H9 (cell line): ENCODE measurements around the gene ITIH4. TPM values are rescaled to one million over a fixed set of nuclear protein-coding genes. Genes with fewer than 3 reads are reported as not detected.

Source experiments
- DNase-seq: peaks from one replicate; pipeline ENCODE4 v3.0.0-alpha.2; 2017
- H2AFZ ChIP-seq: one replicate; pipeline ENCODE4 v1.6.1; 2013; ENCODE audit warnings: mild to moderate bottlenecking, low read length, control low read depth, moderate library complexity
- H2AK5ac ChIP-seq: 2 replicates; pipeline ENCODE4 v1.6.1; 2013; ENCODE audit warnings: low read length, control low read depth, mixed read lengths; ENCODE audit not compliant: insufficient read length
- H2BK120ac ChIP-seq: one replicate; pipeline ENCODE4 v1.6.1; 2013; ENCODE audit warnings: low read depth, mild to moderate bottlenecking, low read length, control low read depth, inconsistent platforms; ENCODE audit not compliant: poor library complexity, severe bottlenecking
- H2BK12ac ChIP-seq: 2 replicates; pipeline ENCODE4 v1.6.1; 2013; ENCODE audit warnings: low read length, control low read depth, mixed read lengths, low read depth; ENCODE audit not compliant: insufficient read length
- H2BK15ac ChIP-seq: 2 replicates; pipeline ENCODE4 v1.6.1; 2013; ENCODE audit warnings: low read depth, low read length, control low read depth
- H2BK20ac ChIP-seq: one replicate; pipeline ENCODE4 v1.6.1; 2013; ENCODE audit warnings: low read depth, mild to moderate bottlenecking, low read length, control low read depth, inconsistent platforms; ENCODE audit not compliant: poor library complexity, severe bottlenecking
- H2BK5ac ChIP-seq: 2 replicates; pipeline ENCODE4 v1.6.1; 2013; ENCODE audit warnings: low read length, control low read depth, mixed read lengths; ENCODE audit not compliant: insufficient read length
- H3K14ac ChIP-seq: 2 replicates; pipeline ENCODE4 v1.6.1; 2013; ENCODE audit warnings: low read length, control low read depth; ENCODE audit not compliant: insufficient read depth
- H3K18ac ChIP-seq: 2 replicates; pipeline ENCODE4 v1.6.1; 2013; ENCODE audit warnings: low read depth, mild to moderate bottlenecking, mixed read lengths, low read length, control low read depth; ENCODE audit not compliant: insufficient read length
- H3K23ac ChIP-seq: 2 replicates; pipeline ENCODE4 v1.6.1; 2013; ENCODE audit warnings: low read length, control low read depth, mixed read lengths, low read depth; ENCODE audit not compliant: insufficient read length
- H3K23me2 ChIP-seq: 2 replicates; pipeline ENCODE4 v1.6.1; 2013; ENCODE audit warnings: low read depth, mild to moderate bottlenecking, mixed read lengths, low read length, control low read depth; ENCODE audit not compliant: insufficient read length, poor library complexity, severe bottlenecking
- H3K27ac ChIP-seq: 2 replicates; pipeline ENCODE4 v1.5.1; 2013; ENCODE audit warnings: low read length, control low read depth, mixed read lengths, low read depth; ENCODE audit not compliant: insufficient read length
- H3K27me3 ChIP-seq: 2 replicates; pipeline ENCODE4 v1.6.1; 2013; ENCODE audit warnings: low read length, control low read depth, inconsistent platforms; ENCODE audit not compliant: insufficient read depth
- H3K4ac ChIP-seq: 2 replicates; pipeline ENCODE4 v1.6.1; 2013; ENCODE audit warnings: low read depth, mild to moderate bottlenecking, control low read depth, inconsistent platforms, low read length, moderate library complexity
- H3K4me1 ChIP-seq: 2 replicates; pipeline ENCODE4 v1.6.1; 2013; ENCODE audit warnings: low read length, control low read depth, inconsistent platforms; ENCODE audit not compliant: insufficient read depth
- H3K4me2 ChIP-seq: 2 replicates; pipeline ENCODE4 v1.6.1; 2013; ENCODE audit warnings: low read length, control low read depth, mixed read lengths; ENCODE audit not compliant: insufficient read length, insufficient read depth
- H3K56ac ChIP-seq: 2 replicates; pipeline ENCODE4 v1.6.1; 2013; ENCODE audit warnings: low read depth, mild to moderate bottlenecking, mixed read lengths, low read length, control low read depth; ENCODE audit not compliant: insufficient read length
- H3K79me1 ChIP-seq: 2 replicates; pipeline ENCODE4 v1.6.1; 2013; ENCODE audit warnings: low read depth, mild to moderate bottlenecking, moderate library complexity, low read length, control low read depth, inconsistent platforms; ENCODE audit not compliant: insufficient read depth, poor library complexity, severe bottlenecking
- H3K79me2 ChIP-seq: 2 replicates; pipeline ENCODE4 v1.6.1; 2013; ENCODE audit warnings: low read length, control low read depth, inconsistent platforms; ENCODE audit not compliant: insufficient read depth
- H3K9ac ChIP-seq: 2 replicates; pipeline ENCODE4 v1.6.1; 2013; ENCODE audit warnings: low read length, control low read depth, mixed read lengths; ENCODE audit not compliant: insufficient read length; ENCODE audit errors: extremely low read depth
- H3K9me3 ChIP-seq: one replicate; pipeline ENCODE4 v1.6.1; 2013; ENCODE audit warnings: low read depth, low read length, inconsistent platforms; ENCODE audit not compliant: control insufficient read depth
- H3T11ph ChIP-seq: one replicate; pipeline ENCODE4 v1.6.1; 2013; ENCODE audit warnings: mild to moderate bottlenecking, low read length, control low read depth, inconsistent platforms
- H4K20me1 ChIP-seq: one replicate; pipeline ENCODE4 v1.6.1; 2013; ENCODE audit not compliant: control insufficient read depth, insufficient read length, insufficient read depth
- H4K5ac ChIP-seq: 2 replicates; pipeline ENCODE4 v1.6.1; 2013; ENCODE audit warnings: low read depth, mild to moderate bottlenecking, mixed read lengths, low read length, control low read depth; ENCODE audit not compliant: insufficient read length
- H4K8ac ChIP-seq: replicated peaks from 2 replicates; pipeline ENCODE4 v1.6.1; 2013; ENCODE audit warnings: low read length, control low read depth, mixed read lengths, low read depth; ENCODE audit not compliant: insufficient read length
- H4K91ac ChIP-seq: 2 replicates; pipeline ENCODE4 v1.6.1; 2013; ENCODE audit warnings: low read depth, mild to moderate bottlenecking, moderate library complexity, mixed read lengths, low read length, control low read depth; ENCODE audit not compliant: insufficient read length
- H3K27ac Mint-ChIP-seq, 3 experiments: 2 replicates in 2 of 3; 3 replicates in 1 of 3; pipeline ENCODE4 v1.8.0; 2020 to 2021; ENCODE audit warnings: mixed read lengths in 3 of 3, mild to moderate bottlenecking in 1 of 3, moderate library complexity in 1 of 3
- H3K27me3 Mint-ChIP-seq: 2 replicates; pipeline ENCODE4 v1.8.0; 2021; ENCODE audit warnings: low read depth, mild to moderate bottlenecking, moderate library complexity, mixed read lengths
- H3K36me3 Mint-ChIP-seq, 3 experiments: 2 replicates in 2 of 3; 3 replicates in 1 of 3; pipeline ENCODE4 v1.8.0; 2020 to 2021; ENCODE audit warnings: low read depth in 3 of 3, mixed read lengths in 3 of 3; ENCODE audit not compliant: insufficient read depth in 1 of 3
- H3K4me1 Mint-ChIP-seq, 2 experiments: 2 replicates each; pipeline ENCODE4 v1.8.0; 2020; ENCODE audit warnings: mixed read lengths in 2 of 2
- H3K4me3 Mint-ChIP-seq, 2 experiments: 2 replicates in 1 of 2; 3 replicates in 1 of 2; pipeline ENCODE4 v1.8.0; 2020 to 2021; ENCODE audit warnings: mild to moderate bottlenecking in 2 of 2, mixed read lengths in 2 of 2, moderate library complexity in 1 of 2
- H3K9me3 Mint-ChIP-seq, 2 experiments: 2 replicates in 1 of 2; 3 replicates in 1 of 2; pipeline ENCODE4 v1.8.0; 2020; ENCODE audit warnings: mild to moderate bottlenecking in 2 of 2, mixed read lengths in 2 of 2, moderate library complexity in 1 of 2
- WGBS: extraction: QIAGEN DNeasy Blood & Tissue Kit; methylation state at CpG from one replicate; pipeline ENCODE4 v1.1.7; 2013; ENCODE audit warnings: missing lambda C conversion rate, low lambda C conversion rate, mixed read lengths; ENCODE audit not compliant: insufficient read length; ENCODE audit errors: extremely low coverage; 5-methylcytosine and 5-hydroxymethylcytosine counted together
- total RNA-seq: library from RNA; stranded (reverse); gene quantifications from 2 replicates; pipeline ENCODE4 v1.2.1, GENCODE V29; 2021
- TF ChIP-seq, protein P1 (sequence below): fragments of 200-600 bp; sonication (generic); conservative IDR thresholded peaks from 3 replicates; pipeline ENCODE4 v1.8.0; 2021; ENCODE audit warnings: antibody characterized with exemption, mild to moderate bottlenecking

ITIH4 gene
- total RNA-seq, 1 experiment from 2014 or later, result 3.0 TPM

DNA sequence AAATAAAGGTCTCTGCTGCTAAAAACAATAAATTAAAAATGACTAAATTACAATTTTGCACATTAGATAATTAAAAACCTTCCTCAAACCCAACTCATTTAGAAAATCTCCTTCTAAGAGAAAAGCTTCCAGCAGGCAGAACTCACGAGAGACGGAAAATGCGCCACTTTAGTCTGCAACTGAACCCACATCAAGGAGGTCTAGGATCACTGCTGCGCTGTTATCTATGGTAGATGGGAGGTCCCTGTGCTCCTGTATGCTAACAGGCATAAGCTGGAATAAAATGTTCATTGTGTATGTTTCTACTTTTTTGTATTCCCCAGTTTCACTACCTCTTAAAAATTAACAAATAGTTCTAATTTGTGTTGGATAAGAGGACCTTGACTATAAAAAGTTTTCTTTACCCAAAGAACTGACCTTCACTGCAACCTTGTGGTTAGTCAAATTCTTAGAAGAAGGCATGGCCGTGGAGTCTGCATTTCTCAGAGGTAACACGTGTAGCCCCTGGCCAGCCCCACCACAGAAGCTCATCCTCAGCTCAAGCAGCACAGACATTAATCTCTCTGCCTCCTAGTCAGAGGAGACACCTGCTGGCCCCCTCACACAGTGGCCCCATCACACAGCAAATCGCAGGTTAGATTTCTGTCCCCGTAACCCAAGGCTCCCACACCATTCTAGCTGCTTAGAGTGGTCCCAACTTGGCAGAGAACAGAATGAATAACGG is 44.6 kb upstream of the ITIH4 start:
- no peak for DNase-seq
- H4K5ac ChIP-seq, result no peak overlapping the region
- no peak overlapping the region for H3K56ac ChIP-seq
- no peaks in the 10 kb centered on the region for H3K27me3 ChIP-seq
- no peak overlapping the region for H3K23ac ChIP-seq
- Mint-ChIP-seq H3K4me1 (peaks cover 18 to 24% of the 10 kb centered on the region in 2 experiments), H3K9me3 (no peaks in the 10 kb centered on the region), H3K36me3 (peaks cover 0 to 2% (median 0%) of the 10 kb centered on the region in 3 experiments; a peak in 2 of 7 replicates), H3K27me3 (no peaks in the 10 kb centered on the region), H3K27ac (no peak overlapping the region; a peak in 1 of 7 replicates), H3K4me3 (no peak overlapping the region)
- H2BK5ac ChIP-seq, result no peak overlapping the region
- TF ChIP-seq, protein P1, sequence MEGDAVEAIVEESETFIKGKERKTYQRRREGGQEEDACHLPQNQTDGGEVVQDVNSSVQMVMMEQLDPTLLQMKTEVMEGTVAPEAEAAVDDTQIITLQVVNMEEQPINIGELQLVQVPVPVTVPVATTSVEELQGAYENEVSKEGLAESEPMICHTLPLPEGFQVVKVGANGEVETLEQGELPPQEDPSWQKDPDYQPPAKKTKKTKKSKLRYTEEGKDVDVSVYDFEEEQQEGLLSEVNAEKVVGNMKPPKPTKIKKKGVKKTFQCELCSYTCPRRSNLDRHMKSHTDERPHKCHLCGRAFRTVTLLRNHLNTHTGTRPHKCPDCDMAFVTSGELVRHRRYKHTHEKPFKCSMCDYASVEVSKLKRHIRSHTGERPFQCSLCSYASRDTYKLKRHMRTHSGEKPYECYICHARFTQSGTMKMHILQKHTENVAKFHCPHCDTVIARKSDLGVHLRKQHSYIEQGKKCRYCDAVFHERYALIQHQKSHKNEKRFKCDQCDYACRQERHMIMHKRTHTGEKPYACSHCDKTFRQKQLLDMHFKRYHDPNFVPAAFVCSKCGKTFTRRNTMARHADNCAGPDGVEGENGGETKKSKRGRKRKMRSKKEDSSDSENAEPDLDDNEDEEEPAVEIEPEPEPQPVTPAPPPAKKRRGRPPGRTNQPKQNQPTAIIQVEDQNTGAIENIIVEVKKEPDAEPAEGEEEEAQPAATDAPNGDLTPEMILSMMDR, result no peak
- no peak overlapping the region for H2AK5ac ChIP-seq
- no peak overlapping the region for H4K8ac ChIP-seq
- no peaks in the 10 kb centered on the region for H3K9me3 ChIP-seq
- H4K91ac ChIP-seq, result no peak overlapping the region
- no peak overlapping the region for H2BK20ac ChIP-seq
- no peak overlapping the region for H3K4me2 ChIP-seq
- H2AFZ ChIP-seq, result no peak overlapping the region
- no peak overlapping the region for H3K4ac ChIP-seq
- H2BK120ac ChIP-seq, result no peak overlapping the region
- no peaks in the 10 kb centered on the region for H4K20me1 ChIP-seq
- H3K23me2 ChIP-seq, result no peaks in the 10 kb centered on the region
- no peak overlapping the region for H2BK15ac ChIP-seq
- peaks cover 3% of the 10 kb centered on the region; the same call in 1 of the 2 replicates for H3K79me2 ChIP-seq
- H3T11ph ChIP-seq, result no peak overlapping the region
- no peak overlapping the region for H3K14ac ChIP-seq
- no peak overlapping the region for H3K9ac ChIP-seq
- H3K18ac ChIP-seq, result no peak overlapping the region
- no peak overlapping the region for H3K27ac ChIP-seq
- H2BK12ac ChIP-seq, result no peak overlapping the region
- no peaks in the 10 kb centered on the region for H3K79me1 ChIP-seq
- no CpG with 5 or more reads among the region's 9 CpGs for WGBS
- H3K4me1 ChIP-seq, result no peaks in the 10 kb centered on the region; the same call in 1 of the 2 replicates
